Subcutaneous adipose tissue (tissue), 4 donors: ENCODE measurements around the gene NUCB1. TPM values are rescaled to one million over a fixed set of nuclear protein-coding genes. Genes with fewer than 3 reads are reported as not detected.

ENCODE experiments used
- CTCF ChIP-seq: fragments of 450-650 bp; IDR thresholded peaks from one replicate; pipeline ENCODE4 v1.5.1; 2016; ENCODE audit warnings: low read depth, mild to moderate bottlenecking, control low read depth, antibody characterized with exemption, moderate library complexity
- total RNA-seq, 4 donors: library from RNA; depleted of rRNA; stranded (reverse); fragments of >200 nt; gene quantifications; one replicate each; pipeline ENCODE4 v1.1.0, GENCODE V29; 2016

Gene NUCB1
- total RNA-seq, 4 donors from 2014 or later: 128 to 480 (median 313) TPM

- TF ChIP-seq CTCF: no peak
These were observed 30.1 kb upstream of the NUCB1 start for GRCh38 chr19:48870048-48870447.

GRCh38 chr19:48872182-48872883 lies 27.8 kb upstream of the NUCB1 start, which contains the start of gene PPP1R15A:
TSS of gene PPP1R15A (plus strand) at chr19:48872421. CDS start at chr19:48873234, 813 bp downstream.
- no peak for TF ChIP-seq CTCF

- TF ChIP-seq CTCF: no peak
These were observed 27.1 kb upstream of the NUCB1 start for GRCh38 chr19:48872884-48873475.

GRCh38 chr19:48873476-48874302 lies 26.4 kb upstream of the NUCB1 start:
- no peak for TF ChIP-seq CTCF

- no peak for TF ChIP-seq CTCF
These were observed 25.6 kb upstream of the NUCB1 start for GRCh38 chr19:48874303-48875135.

GRCh38 chr19:48877855-48878195 lies 22.3 kb upstream of the NUCB1 start:
- no peak for TF ChIP-seq CTCF
